GM19240 (cell line): ENCODE measurements around the gene UQCC2.

Experiments
- DNase-seq: peaks from one replicate; pipeline ENCODE4 v3.0.0; 2011; ENCODE audit warnings: low spot score; ENCODE audit not compliant: insufficient read length

Gene UQCC2

GRCh38 chr6:33656844-33657243 lies 54.7 kb downstream of the UQCC2 start:
- no peak for DNase-seq

GRCh38 chr6:33654831-33655554 lies 56.5 kb downstream of the UQCC2 start:
- no peak for DNase-seq

- DNase-seq, result no peak
Measured at GRCh38 chr6:33652002-33652401, 59.5 kb downstream of the UQCC2 start.

GRCh38 chr6:33651403-33651802 lies 60.1 kb downstream of the UQCC2 start:
- DNase-seq, result no peak
